ENCODE results near the gene AFP.

GRCh38 chr4:73505567-73505966 lies 69.5 kb downstream of the AFP start:
- TF ChIP-seq CTCF (IDR thresholded peaks at IDR 0.05; ENCODE audit: low read depth, low read length) (no peak), POLR2A (IDR thresholded peaks at IDR 0.05; ENCODE audit: extremely low read depth, insufficient read length) (no peak), MAX (IDR thresholded peaks at IDR 0.05; ENCODE audit: low read depth, low read length) (no peak)

All from NB4 (cell line).